Measurements from ENCODE around the gene TSPAN18.

The TSPAN18 gene

DNA sequence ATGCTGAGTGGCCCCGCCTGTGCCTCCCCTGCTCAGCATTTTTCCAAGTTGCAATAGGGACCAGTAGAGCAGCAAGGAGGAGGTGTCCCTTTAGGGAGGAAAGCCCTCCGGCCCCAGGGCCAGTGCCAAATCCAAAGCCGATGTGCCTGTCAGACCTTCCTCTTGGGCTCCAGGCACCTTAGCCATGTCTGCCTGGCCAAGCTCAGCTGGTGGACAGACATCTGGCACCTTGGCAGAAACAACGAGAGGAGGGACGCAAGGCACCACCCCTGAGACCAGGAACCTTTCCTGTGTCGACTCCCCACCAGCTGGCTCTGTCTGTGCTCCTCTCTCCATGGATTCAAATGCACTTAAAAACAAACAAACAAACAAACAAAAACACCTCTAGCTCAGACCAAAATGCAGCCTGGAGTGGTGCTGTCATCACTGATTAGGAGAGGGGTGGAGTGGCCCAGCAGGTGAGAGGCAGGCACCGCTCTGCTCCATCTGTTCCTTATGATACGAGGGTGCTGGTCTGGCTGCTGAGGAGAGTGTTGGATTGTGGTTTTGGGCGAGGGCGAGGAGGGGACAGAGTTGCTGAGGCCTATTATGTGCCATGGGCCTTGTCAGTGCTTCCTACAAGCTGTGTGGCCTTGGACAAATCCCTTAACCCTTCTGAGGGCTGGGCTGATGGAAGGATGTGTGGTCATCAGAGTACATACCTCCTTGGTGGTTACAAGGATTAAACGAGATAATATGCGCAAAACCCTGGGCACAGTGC, 177.7 kb downstream of the TSPAN18 start:
- DNase-seq: no peak

DNA sequence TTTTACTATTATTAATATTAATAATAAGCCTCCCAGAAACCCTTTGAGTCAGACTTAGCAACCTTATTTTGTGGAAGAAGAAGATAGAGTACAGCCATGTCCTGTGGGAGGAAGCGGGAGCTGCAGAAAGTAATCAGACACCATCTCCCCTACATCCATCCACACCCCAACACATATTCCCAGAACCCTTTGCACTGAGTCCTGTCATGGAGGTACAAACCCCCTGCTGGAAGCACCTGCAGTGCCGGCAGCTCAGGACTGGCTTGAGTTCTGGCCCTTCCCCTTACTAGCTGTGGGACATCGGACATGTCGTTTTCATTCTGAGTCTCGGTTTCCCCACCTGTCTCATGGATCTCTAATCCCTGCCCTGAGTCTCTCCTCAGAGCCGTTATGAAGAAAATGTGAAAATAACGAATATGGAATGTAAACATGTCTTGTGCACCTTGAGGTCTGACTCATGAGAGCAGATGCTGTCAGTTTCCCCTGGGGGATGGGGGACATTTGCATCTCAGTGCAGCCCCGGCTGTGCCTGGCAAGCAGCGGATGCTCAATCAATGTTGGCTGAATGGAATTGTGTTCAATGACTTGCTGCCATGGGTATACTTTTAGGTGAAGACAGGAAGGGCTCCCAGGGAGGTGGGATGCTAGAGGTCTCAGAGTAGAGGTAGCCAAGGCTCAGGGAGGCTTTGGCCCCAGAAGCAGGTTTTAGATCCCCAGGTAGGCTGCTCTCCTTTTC, 178.5 kb downstream of the TSPAN18 start:
- DNase-seq: no peak

DNA sequence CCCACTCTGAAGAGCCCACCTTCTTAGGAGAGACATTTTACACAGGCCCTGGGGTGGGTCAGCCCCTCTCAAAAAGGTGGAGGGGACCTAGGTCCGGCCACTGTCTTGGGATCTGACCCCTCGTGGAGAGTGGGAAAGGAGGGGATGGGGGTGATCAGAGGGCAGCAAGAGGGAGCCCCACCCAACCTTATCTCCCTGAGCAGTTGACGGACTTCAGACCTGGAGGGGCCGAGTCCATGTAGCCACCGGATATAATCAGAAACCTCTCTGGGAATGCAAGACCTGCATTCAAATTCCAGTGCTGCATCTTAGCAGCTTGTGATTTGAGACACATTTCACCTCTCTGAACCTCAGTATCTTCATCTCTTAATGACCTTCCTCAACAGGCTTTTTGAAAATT, 179.9 kb downstream of the TSPAN18 start:
- no peak for DNase-seq

DNA sequence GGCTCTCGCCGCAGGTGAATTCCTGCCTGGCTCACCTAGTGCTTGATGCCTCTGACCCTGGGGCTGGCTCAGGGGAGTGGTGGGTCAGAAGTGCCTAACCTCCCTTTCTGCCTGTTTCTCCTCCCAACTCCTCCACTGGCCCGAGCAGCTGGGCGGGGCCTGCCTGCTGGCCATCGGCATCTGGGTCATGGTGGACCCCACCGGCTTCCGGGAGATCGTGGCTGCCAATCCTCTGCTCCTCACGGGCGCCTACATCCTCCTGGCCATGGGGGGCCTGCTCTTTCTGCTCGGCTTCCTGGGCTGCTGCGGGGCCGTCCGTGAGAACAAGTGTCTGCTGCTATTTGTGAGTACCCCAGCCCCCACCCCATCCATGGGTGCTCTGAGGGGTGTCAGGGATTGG, 182.8 kb downstream of the TSPAN18 start:
- no peak for DNase-seq

DNA sequence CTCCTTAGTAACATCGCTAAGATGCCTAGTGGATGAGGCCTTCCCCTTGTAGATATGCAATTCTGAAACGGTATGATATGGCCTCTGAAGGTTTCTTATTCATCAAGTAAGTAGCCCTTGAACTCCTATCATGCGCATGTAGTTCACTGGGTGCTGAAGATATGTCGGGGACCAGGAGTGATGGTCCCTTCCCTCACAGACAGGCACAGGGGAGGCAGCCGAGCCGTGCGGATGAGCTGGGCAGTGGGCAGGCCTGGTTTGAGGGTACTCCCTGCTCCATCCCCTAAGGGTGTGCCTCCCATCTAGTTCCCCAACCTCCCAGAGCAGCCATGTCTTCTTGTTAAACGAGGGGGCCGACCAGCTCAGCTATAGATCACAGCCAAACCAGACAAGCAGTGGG, 183.8 kb downstream of the TSPAN18 start:
- no peak for DNase-seq

DNA sequence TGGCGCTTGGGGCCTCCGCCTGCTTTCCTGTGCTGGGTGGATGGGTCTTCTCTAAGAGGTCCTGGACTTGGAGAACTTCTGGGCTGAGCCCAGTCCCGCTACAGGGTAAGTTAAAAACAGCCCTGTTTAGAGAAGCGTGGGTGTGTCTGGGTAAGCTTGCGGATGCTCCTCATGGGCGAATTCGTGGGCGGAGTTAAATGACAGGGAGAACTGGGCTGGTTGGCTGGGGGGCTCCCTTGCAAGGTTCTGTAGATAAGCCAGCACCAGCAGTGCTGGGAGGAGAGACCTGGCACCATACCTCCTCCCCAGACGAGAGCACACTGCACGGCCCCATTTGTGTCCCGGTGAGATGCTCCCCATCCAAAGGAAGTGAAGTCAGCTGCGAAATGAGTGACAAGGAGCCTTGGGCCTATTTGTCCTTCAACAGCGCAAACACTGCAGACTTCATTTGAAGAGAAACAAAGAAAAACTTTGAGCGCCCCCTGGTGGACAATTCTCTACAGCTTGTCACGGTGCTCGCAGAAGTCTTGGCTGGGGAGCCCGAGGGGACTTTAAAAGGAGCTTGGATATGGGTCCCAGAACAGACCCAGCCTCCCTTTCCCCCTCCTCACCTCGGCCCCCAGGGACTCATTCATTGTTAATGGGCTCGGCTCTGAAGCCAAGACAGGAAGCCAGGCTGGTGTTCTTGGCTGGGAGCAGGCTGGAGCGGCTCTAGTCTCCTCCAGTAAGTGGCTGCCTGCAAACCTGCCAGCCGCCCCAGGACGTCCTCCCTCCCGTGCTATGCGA, 184.5 kb downstream of the TSPAN18 start:
- DNase-seq: peak; percentile 77

DNA sequence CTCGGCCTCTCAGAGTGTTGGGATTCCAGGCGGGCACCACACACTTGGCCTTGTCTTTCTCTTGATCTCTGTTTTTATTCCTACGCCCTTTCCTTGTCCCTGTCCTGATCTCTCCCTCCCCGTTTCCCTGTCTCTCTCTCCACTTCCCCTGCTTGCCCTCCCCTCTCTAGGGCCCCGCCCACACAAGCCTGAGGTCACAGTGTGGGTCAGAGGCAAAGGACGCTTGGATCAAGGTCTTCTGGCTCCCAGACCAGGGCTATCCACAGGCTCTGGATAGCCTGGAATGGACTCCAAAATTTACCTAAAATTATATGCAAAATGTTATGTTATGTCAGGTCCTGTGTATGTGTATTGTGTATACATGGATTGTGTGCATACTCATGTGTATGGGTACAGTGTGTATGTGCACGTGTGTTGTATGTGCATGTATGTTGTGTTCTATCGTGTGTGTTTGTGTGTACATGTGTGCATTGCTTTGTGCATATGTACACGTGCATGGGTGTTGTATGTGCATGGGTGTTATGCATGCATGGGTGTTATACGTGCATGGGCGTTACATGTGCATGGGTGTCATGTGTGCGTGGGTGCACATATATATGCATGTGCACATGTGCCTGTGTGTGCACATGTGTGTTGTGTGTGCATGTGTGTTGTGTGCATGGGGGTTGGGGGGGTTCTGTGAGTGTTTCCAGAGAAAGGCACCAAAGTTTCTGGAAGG, 185.7 kb downstream of the TSPAN18 start:
- no peak for DNase-seq

DNA sequence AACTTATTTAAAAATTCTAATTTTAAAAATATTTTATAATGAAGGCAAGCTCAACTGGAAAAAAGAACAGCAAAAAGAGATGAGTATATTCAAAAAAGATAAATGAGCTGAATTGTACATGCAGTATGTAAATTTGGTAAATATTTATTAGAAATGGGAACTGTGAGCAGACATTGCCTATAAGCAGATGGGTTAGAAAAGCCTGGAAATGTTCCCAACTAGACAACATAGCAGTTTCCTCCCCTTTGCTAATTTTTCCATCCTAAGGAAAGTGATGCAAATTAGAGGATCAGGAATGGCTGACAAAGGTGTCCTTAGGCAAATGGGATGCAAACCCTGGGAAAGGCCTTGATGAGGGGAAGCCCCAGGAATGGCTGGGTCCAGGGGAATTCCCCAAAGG, 186.7 kb downstream of the TSPAN18 start:
- DNase-seq: no peak

DNA sequence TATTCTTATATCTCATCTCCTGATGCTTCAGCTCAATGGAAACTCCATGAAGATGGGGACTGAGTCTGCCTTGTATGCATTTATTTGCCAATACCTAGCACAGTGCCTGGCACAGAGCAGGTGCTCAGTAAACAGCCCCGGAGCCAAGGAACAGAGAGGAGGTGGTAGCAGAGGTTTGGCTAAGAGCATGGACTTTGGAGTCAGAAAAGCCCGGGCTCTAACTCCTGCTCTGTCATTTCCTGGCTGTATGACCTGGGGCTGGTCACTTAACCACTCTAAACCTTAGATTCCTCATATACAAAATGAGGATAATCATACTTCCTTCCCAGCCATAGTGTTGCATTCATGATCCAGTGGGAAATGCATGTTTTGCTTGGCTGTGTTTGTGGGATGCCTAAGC, 187.3 kb downstream of the TSPAN18 start:
- DNase-seq: no peak

DNA sequence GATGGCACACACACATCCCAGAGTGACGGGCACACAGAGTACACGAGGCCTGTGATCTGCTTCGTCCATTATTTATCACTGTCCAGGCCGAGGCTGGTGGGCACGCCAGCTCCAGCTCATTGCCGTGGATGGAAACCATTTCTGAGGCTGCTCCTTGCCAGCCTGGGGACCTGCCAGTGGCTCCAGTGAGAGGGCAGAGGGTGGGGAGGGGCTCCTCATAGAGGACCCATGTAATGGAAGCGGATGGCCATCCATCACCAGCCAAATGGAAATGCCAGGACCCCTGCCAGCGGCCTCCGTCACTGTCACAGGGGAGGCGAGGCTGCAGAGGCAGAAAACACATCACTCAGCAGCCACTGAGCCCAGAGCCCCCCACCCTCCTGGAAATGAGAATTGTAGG, 188.2 kb downstream of the TSPAN18 start:
- no peak for DNase-seq

DNA sequence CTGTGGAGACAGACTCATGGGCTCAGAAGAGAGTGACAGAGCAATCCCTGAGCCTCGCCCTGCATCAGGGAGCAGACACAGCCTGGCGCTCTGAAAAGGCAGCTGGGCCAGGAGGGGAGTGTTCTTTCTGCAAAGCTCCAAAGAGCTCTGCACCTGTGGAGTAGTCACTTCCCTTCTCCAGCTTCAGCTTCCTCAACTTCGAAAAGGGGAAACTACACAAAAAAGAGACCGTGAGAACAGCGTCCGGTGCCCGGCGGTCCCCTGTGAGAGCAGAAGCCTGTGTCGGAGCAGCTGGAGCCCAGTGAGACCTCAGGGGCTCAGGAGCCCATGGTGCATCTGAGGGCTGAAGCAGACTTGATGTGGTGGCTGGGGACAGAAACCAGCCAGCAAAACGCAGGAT, 188.9 kb downstream of the TSPAN18 start:
- DNase-seq: no peak

DNA sequence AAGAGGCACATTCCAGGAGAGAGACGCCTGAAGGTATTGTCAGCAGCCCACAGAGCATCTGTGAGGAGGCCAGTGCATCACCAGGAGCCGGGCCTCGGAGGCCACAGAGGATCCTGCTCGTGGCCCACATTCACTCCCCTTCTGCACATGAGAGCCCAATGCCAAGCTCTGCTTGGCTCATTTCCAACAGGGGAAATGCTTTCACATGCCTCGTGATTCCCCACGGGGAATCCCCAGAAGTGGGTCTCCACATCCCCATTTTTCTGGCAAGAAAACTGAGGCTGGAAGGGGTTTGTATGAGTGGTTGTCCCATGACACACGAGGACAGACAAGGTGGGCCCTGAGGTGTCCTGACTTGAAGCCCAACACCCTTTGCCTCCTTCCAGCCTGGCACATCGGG, 189.6 kb downstream of the TSPAN18 start:
- DNase-seq: no peak

DNA sequence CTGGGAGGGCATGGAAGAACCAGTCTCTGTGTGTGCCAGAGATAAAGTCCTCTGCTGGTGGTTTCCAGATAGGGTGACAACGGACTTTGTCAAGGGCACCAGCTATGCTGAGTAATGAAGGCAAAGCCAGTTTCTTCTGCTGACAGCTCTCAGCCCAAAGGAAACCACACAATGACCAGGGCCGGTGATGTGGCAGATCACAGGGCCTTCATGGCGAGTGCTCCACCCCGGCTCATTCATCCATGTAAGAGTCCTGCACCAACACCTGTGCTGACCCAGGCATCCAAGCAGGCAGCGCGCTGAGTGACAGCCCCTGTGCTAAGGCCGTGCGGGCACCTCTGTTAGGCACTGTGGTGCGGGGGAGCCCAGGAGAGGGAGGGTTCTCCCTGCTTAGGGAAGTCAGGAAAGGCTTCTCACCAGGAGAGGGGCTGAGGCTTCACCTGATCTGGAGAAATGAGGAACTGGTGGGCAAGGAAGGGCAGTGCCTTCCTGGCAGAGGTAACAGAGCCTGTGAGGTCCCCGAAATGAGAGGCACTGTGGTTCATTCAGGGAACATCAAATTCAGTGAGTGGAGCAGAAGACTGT, 190.1 kb downstream of the TSPAN18 start:
- DNase-seq: no peak

DNA sequence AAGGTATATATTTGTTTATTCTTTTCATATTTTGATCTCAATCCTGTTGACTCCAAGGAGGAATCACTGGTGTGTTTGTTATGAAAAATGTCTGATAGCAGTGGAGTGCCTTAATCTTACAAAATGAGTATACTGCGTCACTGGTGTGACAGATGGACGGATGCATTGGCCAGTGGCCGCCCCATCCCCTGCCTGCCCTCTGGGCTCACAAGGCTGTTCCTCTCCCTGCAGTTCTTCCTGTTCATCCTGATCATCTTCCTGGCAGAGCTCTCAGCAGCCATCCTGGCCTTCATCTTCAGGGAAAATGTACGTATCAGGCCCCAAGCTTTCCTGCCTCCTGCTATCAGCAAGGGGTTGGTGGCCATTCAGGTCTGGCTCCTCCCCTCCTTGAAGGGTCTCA, 191.0 kb downstream of the TSPAN18 start:
- no peak for DNase-seq

DNA sequence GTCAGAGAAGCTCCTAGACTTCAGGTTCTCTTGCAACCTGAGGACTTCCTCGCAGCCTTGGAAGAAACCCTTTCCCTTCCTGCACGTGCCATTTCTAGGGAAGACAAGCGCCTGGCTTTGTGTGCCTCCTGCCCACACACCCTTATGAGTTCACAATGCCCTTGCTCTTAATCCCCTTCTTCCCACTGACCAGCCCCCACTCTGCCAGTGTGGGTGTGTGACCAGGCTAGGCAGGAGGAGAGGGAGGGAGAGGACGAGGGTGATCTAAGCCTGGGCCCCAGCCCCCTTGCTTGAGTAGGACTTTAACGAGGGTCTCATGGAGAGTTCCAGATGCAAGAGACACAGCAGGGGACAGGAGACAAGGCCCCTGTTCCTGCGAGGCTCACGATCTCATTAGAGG, 193.7 kb downstream of the TSPAN18 start:
- no peak for DNase-seq

DNA sequence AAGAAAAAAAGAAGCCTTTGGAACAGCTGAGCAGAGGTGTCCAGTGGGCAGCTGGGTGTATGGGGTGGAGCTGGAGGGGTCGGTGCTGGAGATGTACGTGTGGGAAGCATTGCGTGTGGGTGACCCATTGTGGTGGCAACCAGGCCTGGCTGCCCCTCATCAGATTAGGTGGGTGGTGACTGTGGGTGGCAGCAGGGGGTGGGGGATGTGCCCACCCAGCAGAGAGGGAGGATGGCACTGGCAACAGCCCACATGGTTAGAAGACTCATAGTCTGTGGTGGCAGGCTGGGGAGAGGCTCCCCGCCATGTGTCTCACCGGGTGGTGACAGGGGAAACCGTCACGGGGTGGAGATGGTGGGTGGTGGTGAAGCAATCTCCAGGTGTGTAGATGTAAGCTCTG, 196.4 kb downstream of the TSPAN18 start:
- no peak for DNase-seq

DNA sequence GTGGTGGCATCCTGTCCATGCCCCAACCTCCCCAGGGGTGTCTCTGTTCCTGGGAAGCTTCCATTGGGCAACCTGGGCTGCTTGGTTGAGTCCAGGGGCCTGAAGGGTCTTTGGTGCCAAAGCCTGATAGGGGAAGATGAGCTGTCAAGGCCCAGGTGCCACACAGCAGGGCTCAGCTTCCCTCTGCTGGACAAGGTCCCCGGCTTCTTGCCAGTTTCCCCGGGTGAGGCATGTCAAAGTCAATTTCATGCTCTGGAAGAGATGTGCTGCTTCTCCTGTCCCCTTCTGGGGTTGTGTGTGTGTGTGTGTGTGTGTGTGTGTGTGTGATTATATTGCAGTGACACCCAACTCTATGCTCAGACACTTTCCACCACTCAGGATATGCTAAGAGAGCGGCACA, 197.0 kb downstream of the TSPAN18 start:
- no peak for DNase-seq

DNA sequence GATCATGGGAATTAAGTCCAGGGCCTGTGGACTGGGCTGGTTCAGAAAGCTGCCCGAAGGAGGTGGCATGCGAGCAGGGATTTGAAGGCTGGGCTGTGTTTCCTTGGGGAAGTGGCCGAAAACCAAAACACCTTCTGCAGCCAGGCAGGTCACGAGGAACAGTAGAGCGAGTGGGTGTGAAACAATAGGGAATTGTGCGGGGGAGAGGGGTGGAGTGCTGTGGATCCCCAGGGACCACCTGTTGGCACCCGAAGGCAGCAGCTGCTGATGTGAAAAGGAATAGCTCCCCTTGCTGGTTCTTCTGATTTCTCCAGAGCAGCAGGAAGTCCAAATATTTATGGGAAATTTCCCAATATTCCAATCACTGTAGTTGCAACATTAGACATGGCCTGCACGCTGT, 199.3 kb downstream of the TSPAN18 start:
- DNase-seq: no peak

DNA sequence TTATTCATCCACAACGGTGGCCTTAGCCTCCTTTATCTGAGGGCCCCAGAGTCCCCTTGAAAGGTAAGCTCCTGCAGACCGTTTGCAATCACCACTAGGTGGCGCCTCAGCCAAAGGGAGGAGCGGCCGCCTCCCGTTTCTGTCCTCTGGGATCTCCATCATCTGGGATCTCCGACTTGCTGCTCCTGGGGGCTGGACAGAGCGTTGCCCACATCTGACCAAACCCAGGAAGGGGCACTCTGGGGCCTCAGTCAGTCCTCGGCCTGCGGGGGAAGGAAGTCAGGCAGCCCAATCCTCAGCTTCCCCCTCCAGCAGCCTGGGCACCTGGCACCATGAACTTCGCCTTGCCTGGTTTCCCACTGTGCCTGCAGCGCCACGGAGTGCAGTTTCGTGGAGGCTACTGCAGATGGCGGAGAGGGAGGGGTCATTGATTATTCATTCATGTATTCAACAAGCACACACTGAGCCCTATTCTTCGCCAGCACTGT, 200.5 kb downstream of the TSPAN18 start:
- peak; percentile 61 for DNase-seq

DNA sequence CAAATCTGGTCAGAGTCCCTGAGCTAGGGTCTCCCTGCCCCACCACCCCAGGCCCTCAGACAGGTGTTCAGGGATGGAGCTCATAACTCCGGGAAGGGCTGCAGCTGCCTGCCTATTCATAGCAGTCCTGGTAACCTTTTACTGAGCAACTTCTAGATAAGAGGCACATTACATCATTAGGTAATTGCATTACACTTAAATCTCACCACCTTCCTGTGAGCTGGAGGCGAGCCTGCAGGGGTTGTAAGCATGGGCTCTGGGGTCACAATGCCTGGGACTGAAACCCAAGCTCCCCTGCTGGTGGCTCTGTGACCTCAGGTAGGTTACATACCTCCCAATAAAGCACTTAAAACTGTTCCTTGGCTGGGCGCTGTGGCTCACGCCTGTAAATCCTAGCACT, 201.4 kb downstream of the TSPAN18 start:
- no peak for DNase-seq

DNA sequence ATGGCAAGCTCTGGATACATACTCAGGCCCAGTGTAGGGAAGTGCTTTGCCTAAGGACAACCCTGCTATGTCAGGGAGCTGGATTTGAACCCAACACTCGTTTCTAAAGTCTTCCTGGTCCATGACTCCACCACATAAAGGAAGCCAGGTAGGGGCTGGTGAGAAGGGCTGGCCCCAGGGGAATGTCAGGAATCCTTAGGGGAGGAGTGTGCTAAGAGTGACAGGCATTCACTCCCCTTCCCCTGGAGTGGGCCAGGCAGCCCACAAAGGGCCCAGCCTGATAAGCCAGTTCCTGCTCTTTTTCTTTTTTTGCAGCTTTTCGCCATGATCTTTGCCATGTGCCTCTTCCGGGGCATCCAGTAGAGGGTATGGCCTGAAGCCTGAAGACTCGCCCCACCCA, 202.1 kb downstream of the TSPAN18 start:
- no peak for DNase-seq

DNA sequence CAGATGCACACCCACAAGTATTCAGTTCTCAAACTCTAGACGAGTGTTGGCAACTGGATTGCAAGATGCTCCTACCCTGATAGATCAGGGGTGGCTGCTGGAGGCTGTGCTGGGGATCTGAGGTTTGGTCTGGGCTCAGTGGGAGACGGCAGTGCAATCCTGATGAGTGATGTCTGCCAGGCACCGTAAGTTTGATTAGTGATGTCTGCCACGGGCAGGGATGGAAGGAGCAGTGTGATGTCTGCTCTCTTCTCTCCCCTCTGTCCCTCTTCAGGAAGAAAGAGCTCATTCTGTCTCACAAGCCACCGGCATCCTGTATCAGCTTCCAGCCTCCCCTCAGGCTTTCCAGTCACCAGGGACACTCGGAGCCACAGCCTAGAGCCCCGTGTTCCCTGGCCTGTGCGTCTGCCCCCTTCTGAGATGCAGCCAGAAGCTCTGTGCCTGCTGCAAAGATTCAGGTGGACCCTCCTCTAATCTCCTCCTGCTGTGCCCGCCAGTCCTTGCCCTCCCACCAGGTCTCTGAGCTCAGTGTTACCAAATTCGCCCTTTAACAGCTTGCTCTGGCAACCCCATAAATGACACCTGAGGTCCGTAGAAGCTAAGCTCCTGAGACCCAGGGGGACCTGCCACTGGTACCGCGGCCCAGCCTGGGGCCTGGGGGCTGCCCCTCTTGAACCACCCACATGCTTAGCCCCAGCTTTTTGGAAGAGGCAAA, 204.0 kb downstream of the TSPAN18 start:
- DNase-seq: no peak
